Islet of Langerhans (tissue), 1 donor: ENCODE data around the gene RIPK3.

Experiments used
- FAIRE-seq: peaks from one replicate; lab custom pipeline; 2011; peaks lifted over from hg19 to GRCh38; lab: Jason Lieb, UNC

Gene RIPK3

GRCh38 chr14:24300326-24300980, 39.3 kb downstream of the RIPK3 start:
- no peak for FAIRE-seq

- no peak for FAIRE-seq
Observed at GRCh38 chr14:24299255-24300191, 40.3 kb downstream of the RIPK3 start, which contains the start of the genes DHRS1 and NOP9. Gene DHRS1 (minus strand): TSS chr14:24299780. CDS start chr14:24299106, 674 bp downstream. Gene NOP9 (plus strand): TSS chr14:24299850. CDS start chr14:24299955, 105 bp downstream.

GRCh38 chr14:24298892-24299254, 40.9 kb downstream of the RIPK3 start:
- FAIRE-seq: no peak

- no peak for FAIRE-seq
Observed at GRCh38 chr14:24297190-24297964, 42.4 kb downstream of the RIPK3 start.

GRCh38 chr14:24296341-24297157, 43.2 kb downstream of the RIPK3 start:
- FAIRE-seq: no peak

GRCh38 chr14:24293525-24293924, 46.3 kb downstream of the RIPK3 start:
- FAIRE-seq: no peak

- FAIRE-seq: no peak
Observed at GRCh38 chr14:24292118-24292807, 47.5 kb downstream of the RIPK3 start.

- FAIRE-seq: no peak
Observed at GRCh38 chr14:24291446-24292117, 48.2 kb downstream of the RIPK3 start.

- no peak for FAIRE-seq
Observed at GRCh38 chr14:24290746-24291145, 49.0 kb downstream of the RIPK3 start.

GRCh38 chr14:24289649-24290280, 50.0 kb downstream of the RIPK3 start:
- FAIRE-seq: no peak

GRCh38 chr14:24286996-24287395, 52.8 kb downstream of the RIPK3 start:
- FAIRE-seq: no peak
